HCT116 (cell line): ENCODE data around the gene DMPK. TPM values are rescaled to one million over a fixed set of nuclear protein-coding genes. Genes with fewer than 3 reads are reported as not detected.

Experiments
- ATAC-seq: fragments of 200-7000 bp; cut with Tn5 transposase; 2 replicates; pipeline ENCODE4 v1.9.1; 2020; ENCODE audit warnings: mild to moderate bottlenecking, moderate library complexity
- BruUV-seq: library from RNA; stranded (reverse); fragments of 400-500 nt; replicated peaks from 2 replicates; lab custom pipeline; 2021; lab: Mats Ljungman, UMichigan
- CTCF ChIA-PET: fragments of 300-600 bp; sonication (Branson Sonifier 250); formaldehyde crosslinking; loops from one replicate; lab custom pipeline; 2021; ENCODE audit warnings: antibody characterized with exemption; lab: Charles Lee
- POLR2A ChIA-PET: fragments of 300-600, 350-600 bp; sonication (Branson Sonifier 250); formaldehyde crosslinking; loops from one replicate; lab custom pipeline; 2021; ENCODE audit warnings: antibody characterized with exemption; lab: Charles Lee
- RAD21 ChIA-PET, 2 experiments: fragments of 300-600 bp; sonication (Branson Sonifier 250); formaldehyde crosslinking; loops; one replicate each; lab custom pipeline; 2023; ENCODE audit warnings: low total read pairs in 2 of 2; ENCODE audit not compliant: uncharacterized antibody in 2 of 2, unreplicated experiment in 2 of 2, low non-redundant PET in 1 of 2; lab: Charles Lee
- DNase-seq: peaks from one replicate; pipeline ENCODE4 v3.0.0-alpha.2; 2010; ENCODE audit warnings: low read depth, low spot score
- H2AFZ ChIP-seq: fragments of 200-600 bp; shearing (Covaris generic), sonication (generic); 2 replicates; pipeline ENCODE4 v1.6.1; 2017; ENCODE audit warnings: low read depth, mixed run types, mixed read lengths, antibody characterized with exemption, low read length; ENCODE audit not compliant: poor library complexity, severe bottlenecking
- H3K27ac ChIP-seq: 2 replicates; pipeline ENCODE4 v1.5.1; 2012; ENCODE audit warnings: low read depth, low read length
- H3K27me3 ChIP-seq: fragments of 200-600 bp; sonication (generic); 2 replicates; pipeline ENCODE4 v1.6.1; 2016; ENCODE audit warnings: mixed run types, low read length, mixed read lengths; ENCODE audit not compliant: insufficient read depth
- H3K36me3 ChIP-seq, 2 experiments: fragments of 200-500 bp in 1 of 2; fragments of 200-600 bp in 1 of 2; sonication (Bioruptor generic) in 1 of 2; sonication (generic) in 1 of 2; 2 replicates each; pipeline versions ENCODE4 v1.5.1 to v1.6.1; 2014 to 2016; ENCODE audit warnings: low read length in 2 of 2, inconsistent platforms in 1 of 2, mixed read lengths in 1 of 2, mixed run types in 1 of 2; ENCODE audit not compliant: insufficient read depth in 2 of 2, control insufficient read depth in 1 of 2
- H3K4me1 ChIP-seq, 2 experiments: fragments of 200-600 bp in 1 of 2; sonication (generic) in 1 of 2; 2 replicates each; pipeline versions ENCODE4 v1.5.1 to v1.6.1; 2012 to 2017; ENCODE audit warnings: low read length in 2 of 2, inconsistent platforms in 1 of 2, mild to moderate bottlenecking in 1 of 2, mixed read lengths in 1 of 2, mixed run types in 1 of 2, moderate library complexity in 1 of 2; ENCODE audit not compliant: insufficient read depth in 2 of 2, control insufficient read depth in 1 of 2
- H3K4me2 ChIP-seq: fragments of 200-600 bp; sonication (generic); 2 replicates; pipeline ENCODE4 v1.6.1; 2017; ENCODE audit warnings: mixed run types, low read length, mixed read lengths
- H3K4me3 ChIP-seq, 2 experiments: fragments of 200-600 bp in 1 of 2; sonication (generic) in 1 of 2; replicated peaks in 1 of 2; 2 replicates each; pipeline ENCODE4 v1.5.1; 2011 to 2016; ENCODE audit warnings: low read length in 2 of 2, control low read depth in 1 of 2, low read depth in 1 of 2, mild to moderate bottlenecking in 1 of 2, mixed read lengths in 1 of 2, mixed run types in 1 of 2
- H3K79me2 ChIP-seq: fragments of 200-600 bp; sonication (generic); 2 replicates; pipeline ENCODE4 v1.6.1; 2017; ENCODE audit warnings: mild to moderate bottlenecking, mixed run types, low read length, moderate library complexity, mixed read lengths; ENCODE audit not compliant: insufficient read depth
- H3K9ac ChIP-seq: fragments of 200-600 bp; sonication (generic); 2 replicates; pipeline ENCODE4 v1.6.1; 2016; ENCODE audit warnings: low read length, mixed read lengths
- H3K9me2 ChIP-seq: fragments of 200-600 bp; sonication (generic), shearing (Covaris generic); 2 replicates; pipeline ENCODE4 v1.6.1; 2017; ENCODE audit warnings: mixed run types, mild to moderate bottlenecking, moderate library complexity; ENCODE audit not compliant: insufficient read depth
- H3K9me3 ChIP-seq, 2 experiments: fragments of 200-500 bp in 1 of 2; fragments of 200-600 bp in 1 of 2; sonication (Bioruptor generic) in 1 of 2; sonication (generic) in 1 of 2; 2 replicates each; pipeline ENCODE4 v1.6.1; 2014 to 2017; ENCODE audit warnings: low read length in 2 of 2, mixed read lengths in 2 of 2, inconsistent platforms in 1 of 2, low read depth in 1 of 2, mild to moderate bottlenecking in 1 of 2, mixed run types in 1 of 2, moderate library complexity in 1 of 2; ENCODE audit not compliant: control insufficient read depth in 1 of 2, insufficient read depth in 1 of 2
- H4K20me1 ChIP-seq: fragments of 200-600 bp; sonication (generic), shearing (Covaris generic); 2 replicates; pipeline ENCODE4 v1.6.1; 2017; ENCODE audit warnings: mixed run types, mild to moderate bottlenecking, moderate library complexity; ENCODE audit not compliant: insufficient read depth
- ATF3 ChIP-seq: IDR thresholded peaks from 2 replicates; pipeline ENCODE4 v1.6.1; 2012
- CBX3 ChIP-seq: IDR thresholded peaks from 2 replicates; pipeline ENCODE4 v1.6.1; 2012; ENCODE audit warnings: low read depth
- CEBPB ChIP-seq: IDR thresholded peaks from 2 replicates; pipeline ENCODE4 v1.6.1; 2012; ENCODE audit warnings: low read depth
- EGR1 ChIP-seq: IDR thresholded peaks from 2 replicates; pipeline ENCODE4 v1.6.1; 2012; ENCODE audit warnings: low read depth
- ELF1 ChIP-seq: IDR thresholded peaks from 2 replicates; pipeline ENCODE4 v1.6.1; 2012; ENCODE audit warnings: low read depth, borderline replicate concordance
- EZH2phosphoT487 ChIP-seq: fragments of 200-600 bp; IDR thresholded peaks from 2 replicates; pipeline ENCODE4 v1.6.1; 2018; ENCODE audit warnings: antibody characterized with exemption, borderline replicate concordance
- FOSL1 ChIP-seq: IDR thresholded peaks from 2 replicates; pipeline ENCODE4 v1.6.1; 2012; ENCODE audit warnings: low read depth
- JUND ChIP-seq: IDR thresholded peaks from 2 replicates; pipeline ENCODE4 v1.6.1; 2012
- MAX ChIP-seq: IDR thresholded peaks from 2 replicates; pipeline ENCODE4 v1.6.1; 2012
- REST ChIP-seq: IDR thresholded peaks from 2 replicates; pipeline ENCODE4 v1.6.1; 2012; ENCODE audit warnings: low read depth
- SIN3A ChIP-seq: IDR thresholded peaks from 2 replicates; pipeline ENCODE4 v1.6.1; 2012; ENCODE audit warnings: low read depth
- SRF ChIP-seq: IDR thresholded peaks from 2 replicates; pipeline ENCODE4 v1.6.1; 2012; ENCODE audit warnings: low read depth
- TCF7L2 ChIP-seq: IDR thresholded peaks from 2 replicates; pipeline ENCODE4 v1.7.0; 2011; ENCODE audit warnings: borderline replicate concordance, inconsistent platforms; ENCODE audit not compliant: insufficient read depth, insufficient read length; ENCODE audit errors: extremely low read depth
- YY1 ChIP-seq: IDR thresholded peaks from 2 replicates; pipeline ENCODE4 v1.6.1; 2011; ENCODE audit warnings: low read length, low read depth, moderate library complexity, mild to moderate bottlenecking; ENCODE audit not compliant: insufficient replicate concordance; ENCODE audit errors: extremely low read depth
- ZBTB33 ChIP-seq: IDR thresholded peaks from 2 replicates; pipeline ENCODE4 v1.6.1; 2011; ENCODE audit warnings: mild to moderate bottlenecking, low read length, moderate library complexity; ENCODE audit not compliant: insufficient replicate concordance; ENCODE audit errors: extremely low read depth
- intact Hi-C: fragments of 100-400 bp; cut with micrococcal nuclease; formaldehyde crosslinking; loops from 2 replicates; pipeline ENCODE4 v1.10.0; 2022
- total RNA-seq: library from RNA; stranded (reverse); gene quantifications from one replicate; pipeline ENCODE4 v1.2.1, GENCODE V29; 2021; ENCODE audit not compliant: unreplicated experiment

The DMPK gene
- total RNA-seq, 1 experiment from 2014 or later, result 52.5 TPM

GRCh38 chr19:45794627-45795026 lies 12.3 kb upstream of the DMPK start (continued):
- TF ChIP-seq JUND (no peak), REST (no peak), ELF1 (no peak), MAX (no peak), EZH2phosphoT487 (no peak), CBX3 (no peak)
- TF ChIP-seq, all 23 proteins: peak for 0

- RAD21 ChIA-PET, result no interaction called here
- CTCF ChIA-PET, result no interaction called here
- ATAC-seq, result no peak
- Histone ChIP-seq H3K9me2 (no peaks in the 10 kb centered on the region), H3K9ac (no peak overlapping the region), H3K27ac (no peak overlapping the region), H3K9me3 (no peaks in the 10 kb centered on the region), H3K79me2 (peaks cover 19% of the 10 kb centered on the region), H3K4me2 (no peak overlapping the region), H3K4me1 (peaks cover 12 to 22% of the 10 kb centered on the region in 2 experiments; a peak in 3 of 4 replicates), H3K27me3 (no peaks in the 10 kb centered on the region), H4K20me1 (no peaks in the 10 kb centered on the region), H2AFZ (no peak overlapping the region), H3K36me3 (peaks cover 5 to 7% of the 10 kb centered on the region in 2 experiments; a peak in 2 of 4 replicates), H3K4me3 (no peak overlapping the region)
- POLR2A ChIA-PET, result no interaction called here
- no TSS peak for BruUV-seq
- DNase-seq, result no peak
- intact Hi-C loops, result no loop called here
- no peak for TF ChIP-seq SRF
- TF ChIP-seq MAX, result no peak
- TF ChIP-seq ELF1, result no peak
- no peak for TF ChIP-seq CBX3
- no peak for TF ChIP-seq EGR1
- no peak for TF ChIP-seq CEBPB
- no peak for TF ChIP-seq EZH2phosphoT487
- no peak for TF ChIP-seq ATF3
- TF ChIP-seq SIN3A, result no peak
- no peak for TF ChIP-seq FOSL1
- TF ChIP-seq TCF7L2, result no peak
- no peak for TF ChIP-seq REST
- TF ChIP-seq ZBTB33, result no peak
- TF ChIP-seq YY1, result no peak
Measured at GRCh38 chr19:45793876-45794275, 11.6 kb upstream of the DMPK start.
